ENCODE measurements around the gene TBX4.
"Not testable (repeated sequence)": the region's sequence is repeated elsewhere in the genome, so short reads cannot be mapped to it uniquely, and the experiment has no call there.

TBX4 gene

DNA sequence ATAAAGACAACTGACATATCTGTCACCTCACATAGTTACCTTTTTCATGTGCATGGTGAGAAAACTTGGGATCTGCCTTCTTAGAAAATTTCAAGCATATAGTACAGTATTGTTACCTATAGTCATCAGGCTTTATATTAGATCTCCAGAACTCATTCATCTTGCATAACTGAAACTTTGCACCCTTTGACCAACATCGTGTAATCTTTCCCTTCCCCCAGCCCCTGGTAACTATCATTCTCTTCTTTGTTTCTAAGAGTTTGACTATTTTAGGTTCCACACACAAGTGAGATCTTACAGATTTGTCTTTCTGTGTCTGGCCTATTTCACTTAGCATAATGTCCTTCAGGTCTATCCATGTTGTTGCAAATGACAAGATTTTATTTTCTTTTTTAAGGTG is 22.9 kb upstream of the TBX4 start:
- no peak for DNase-seq (ENCODE audit: low spot score)

DNA sequence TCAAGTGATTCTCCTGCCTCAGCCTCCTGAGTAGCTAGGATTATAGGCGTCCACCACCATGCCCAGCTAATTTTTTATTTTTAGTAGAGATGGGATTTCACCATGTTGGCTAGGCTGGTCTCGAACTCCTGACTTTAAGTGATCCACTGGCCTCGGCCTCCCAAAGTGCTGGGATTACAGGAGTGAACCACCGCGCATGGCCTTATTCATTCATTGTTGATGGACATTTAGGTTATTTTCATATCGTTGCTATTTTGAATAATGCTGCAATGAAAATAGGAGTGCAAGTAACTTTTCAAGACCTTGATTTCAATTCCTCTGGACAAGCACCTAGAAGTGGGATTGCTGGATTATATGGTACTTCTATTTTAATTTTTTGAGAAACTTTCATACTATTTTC is 22.4 kb upstream of the TBX4 start:
- not testable (repeated sequence) for DNase-seq (ENCODE audit: low spot score)

DNA sequence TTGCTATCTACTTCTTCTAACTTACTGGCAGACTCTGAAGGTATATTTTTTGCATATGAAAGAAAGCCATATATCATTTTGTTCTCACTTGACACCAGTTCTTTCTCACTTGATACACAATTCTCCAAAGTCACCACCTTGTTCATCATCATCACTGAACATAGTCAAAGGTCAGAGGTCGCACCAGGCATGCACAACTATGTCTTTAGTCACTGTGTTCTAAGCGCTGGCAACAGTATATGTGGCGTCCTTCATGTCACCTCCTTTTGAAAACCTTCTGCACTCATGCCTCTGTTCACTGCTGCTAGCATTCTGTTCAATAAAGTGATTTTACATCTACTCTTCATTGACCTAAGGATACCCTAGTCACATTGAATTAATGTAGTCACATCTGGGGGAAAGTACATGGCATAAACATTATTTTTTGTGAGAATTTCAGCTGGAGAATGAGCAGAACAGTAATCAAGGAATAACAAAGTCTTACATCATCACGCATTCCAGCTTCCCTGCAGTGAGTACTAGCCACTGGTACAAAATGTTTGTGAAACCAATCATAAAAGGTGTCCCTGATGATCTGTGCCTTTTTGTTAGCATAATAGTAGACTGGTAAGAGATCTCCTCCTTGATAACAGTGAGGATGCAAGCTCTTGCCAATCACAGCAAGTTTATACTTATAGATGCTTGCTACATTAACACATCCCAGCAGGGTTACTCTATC is 20.5 kb upstream of the TBX4 start:
- DNase-seq (ENCODE audit: low spot score) = no peak

DNA sequence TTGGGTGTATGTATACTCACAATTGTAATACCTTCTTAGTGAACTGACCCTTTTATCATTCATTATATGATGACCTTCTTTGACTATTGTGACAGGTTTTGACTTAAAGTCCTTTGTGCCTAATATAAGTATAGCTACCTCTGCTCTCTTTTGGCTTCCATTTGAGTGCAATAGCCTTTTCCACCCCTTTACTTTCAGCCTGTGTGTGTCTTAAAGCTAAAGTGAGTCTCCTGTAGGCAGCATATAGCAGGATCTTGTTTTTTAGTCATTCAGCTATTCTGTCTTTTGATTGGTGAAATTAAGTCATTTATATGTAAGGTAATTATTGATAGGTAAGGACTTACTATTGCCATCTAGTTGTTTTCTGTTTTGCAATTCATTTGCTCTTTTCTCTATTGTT is 15.9 kb upstream of the TBX4 start:
- no peak for DNase-seq (ENCODE audit: low spot score)

DNA sequence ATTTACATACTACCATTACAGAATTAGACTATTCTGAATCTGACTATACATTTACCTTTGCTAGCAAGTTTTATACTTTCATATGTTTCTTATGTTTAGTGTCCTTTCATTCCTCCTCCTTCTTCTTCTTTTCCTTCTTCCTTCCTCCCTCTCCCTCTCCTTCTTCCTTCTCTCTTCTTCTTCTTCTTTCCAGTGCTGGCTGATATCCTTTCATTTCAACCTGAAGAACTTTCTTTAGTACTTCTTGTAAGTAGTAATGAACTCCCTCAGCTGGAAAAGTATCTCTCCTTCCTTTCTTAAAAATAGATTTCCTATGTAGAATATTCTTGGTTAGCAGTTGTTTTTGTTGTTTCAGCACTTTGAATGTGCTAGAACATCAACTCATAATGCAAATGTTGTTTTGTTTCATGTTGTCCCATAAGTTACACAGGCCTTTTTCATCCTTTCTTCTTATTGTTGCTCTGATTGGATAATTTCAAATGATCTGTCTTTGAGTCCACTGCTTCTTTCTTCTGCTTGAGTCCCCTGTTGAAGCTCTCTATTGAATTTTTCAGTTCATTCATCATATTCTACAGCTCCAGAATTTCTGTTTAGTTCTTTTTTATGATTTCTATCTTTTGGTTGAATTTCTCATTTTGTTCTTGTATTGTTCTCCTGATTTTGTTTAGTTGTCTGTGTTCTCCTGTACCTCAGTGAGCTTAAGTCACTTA is 15.1 kb upstream of the TBX4 start:
- DNase-seq (ENCODE audit: low spot score) = no peak

DNA sequence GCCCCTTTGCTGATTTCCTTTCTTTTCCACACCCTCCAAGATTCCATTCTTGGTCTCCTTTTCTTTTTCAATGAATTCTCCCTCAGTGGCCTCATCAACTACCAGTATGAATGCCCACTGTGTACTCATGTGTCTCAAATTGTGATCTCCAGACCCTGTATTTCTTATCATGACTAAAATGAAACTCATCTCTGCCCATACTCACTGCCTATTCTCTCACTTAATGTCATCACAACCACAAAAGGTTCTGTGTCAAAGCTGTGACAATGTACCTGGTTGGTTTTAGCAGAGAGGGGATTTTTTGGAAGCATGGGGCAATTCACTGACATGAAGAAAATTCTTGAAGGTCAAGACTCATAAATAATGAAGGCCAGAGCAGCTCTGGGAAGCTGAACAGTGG is 11.5 kb upstream of the TBX4 start:
- DNase-seq (ENCODE audit: low spot score) = no peak

DNA sequence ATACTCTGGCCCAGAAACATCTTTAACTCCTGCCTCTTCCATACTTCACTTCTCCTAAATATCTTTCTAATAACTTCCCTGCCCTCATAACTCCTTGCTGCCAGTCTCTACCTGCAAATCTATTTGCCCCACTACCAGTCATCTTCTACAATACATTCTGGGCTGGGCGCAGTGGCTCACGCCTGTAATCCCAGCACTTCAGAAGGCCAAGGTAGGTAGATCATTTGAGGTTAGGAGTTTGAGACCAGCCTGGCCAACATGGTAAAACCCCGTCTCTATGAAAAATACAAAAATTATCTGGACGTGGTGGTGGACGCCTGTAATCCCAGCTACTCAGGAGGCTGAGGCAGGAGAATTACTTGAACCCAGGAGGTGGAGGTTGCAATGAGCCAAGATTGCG is 10.7 kb upstream of the TBX4 start:
- not testable (repeated sequence) for DNase-seq (ENCODE audit: low spot score)

DNA sequence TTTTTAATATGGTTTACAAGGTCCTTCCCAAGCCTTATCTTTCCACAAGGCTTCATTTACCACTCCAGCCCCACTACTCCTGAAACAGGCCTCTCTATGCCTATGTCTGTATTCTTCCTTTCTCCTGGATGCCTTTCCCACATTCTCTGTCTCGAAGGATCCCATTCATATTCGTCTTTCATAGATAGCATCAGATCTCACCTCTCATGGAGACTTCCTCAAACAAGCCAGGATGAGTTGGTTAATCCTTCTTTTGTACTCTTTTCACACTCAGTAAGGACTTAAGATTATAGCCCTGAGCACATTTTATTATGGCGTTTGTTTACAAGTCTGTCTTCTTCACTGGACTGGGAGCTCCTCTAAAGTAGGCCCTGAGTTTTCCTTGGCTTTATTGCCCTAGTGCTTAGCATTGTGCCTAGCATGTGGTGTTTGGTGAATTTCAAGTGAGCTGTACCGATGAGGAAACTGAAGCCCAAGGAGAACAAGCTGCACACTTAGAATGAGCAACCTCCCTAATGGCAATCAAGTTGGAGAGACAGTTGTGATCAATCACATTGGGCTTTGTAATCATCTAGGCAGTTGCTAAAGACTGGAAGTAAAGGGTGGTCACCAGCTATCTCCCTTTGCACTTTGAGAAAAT is 10.0 kb upstream of the TBX4 start:
- no peak for DNase-seq (ENCODE audit: low spot score)

DNA sequence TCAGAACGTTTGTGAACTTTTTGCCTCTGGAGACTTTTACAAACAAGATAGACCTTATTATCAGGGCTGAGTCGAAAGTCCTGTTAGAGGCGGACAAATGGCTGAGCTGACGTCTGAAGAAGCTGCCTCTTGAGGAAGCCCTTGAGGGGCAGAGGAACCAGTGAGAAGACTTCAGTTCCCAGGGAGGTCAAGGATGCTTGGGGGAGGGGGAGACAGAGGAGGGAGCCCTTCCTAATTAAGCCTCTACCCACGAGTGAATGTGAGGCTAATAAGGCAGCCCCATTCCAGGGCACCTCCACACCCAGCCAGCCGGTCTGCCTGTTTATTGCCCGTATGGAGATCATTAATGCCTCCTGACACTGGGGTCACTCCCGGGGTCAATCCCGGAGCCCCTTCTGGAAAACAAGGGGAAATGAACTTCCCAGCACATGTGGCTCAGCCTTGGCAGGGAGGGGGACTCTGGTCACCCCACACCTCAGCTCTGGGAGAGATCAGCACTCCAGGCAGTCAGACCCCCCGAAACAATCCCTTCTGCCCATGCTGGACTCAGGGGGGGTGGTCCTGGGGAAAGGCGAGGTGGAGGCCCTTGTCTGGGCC is 9.2 kb upstream of the TBX4 start:
- no peak for DNase-seq (ENCODE audit: low spot score)

DNA sequence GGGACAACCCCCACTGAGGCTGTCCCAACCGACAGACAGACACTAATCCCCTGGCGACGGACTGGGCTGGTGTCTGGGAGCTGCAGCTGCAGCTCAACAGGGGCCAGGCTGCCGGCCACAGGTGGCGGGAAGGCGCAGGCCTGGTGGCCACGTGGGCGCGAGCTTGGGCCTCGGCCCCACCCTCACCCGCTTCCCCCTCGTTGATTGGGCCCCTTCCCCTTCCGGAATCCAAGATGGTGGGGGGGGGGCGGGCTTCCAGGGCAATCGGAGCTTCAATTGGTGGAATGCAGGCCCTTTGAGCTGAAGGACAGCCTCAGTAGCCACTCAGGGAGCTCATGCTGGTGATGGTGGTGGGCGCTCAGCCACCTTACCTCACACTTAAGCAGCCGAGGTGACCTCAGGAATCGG is 8.7 kb upstream of the TBX4 start:
- DNase-seq (ENCODE audit: low spot score) = no peak

DNA sequence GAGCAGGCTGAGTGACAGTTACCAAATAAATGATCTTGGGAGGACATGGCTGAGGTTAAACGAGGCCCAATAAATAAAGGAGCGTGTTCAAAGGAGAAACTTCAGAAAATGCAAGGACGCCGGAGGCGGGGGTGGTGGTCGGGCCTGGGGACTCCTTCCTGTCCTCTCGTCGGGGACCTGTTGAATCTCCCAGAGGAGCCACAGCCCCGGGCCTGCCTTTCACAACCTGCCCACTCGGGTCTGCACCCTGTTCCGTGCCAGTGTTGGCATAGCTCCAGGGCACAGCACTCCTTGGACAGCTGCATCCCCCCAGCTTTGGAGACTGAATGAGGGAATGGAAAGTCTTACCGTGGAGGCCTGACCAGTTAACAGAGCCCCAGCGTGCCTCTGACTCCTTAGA is 8.1 kb upstream of the TBX4 start:
- DNase-seq (ENCODE audit: low spot score) = no peak

DNA sequence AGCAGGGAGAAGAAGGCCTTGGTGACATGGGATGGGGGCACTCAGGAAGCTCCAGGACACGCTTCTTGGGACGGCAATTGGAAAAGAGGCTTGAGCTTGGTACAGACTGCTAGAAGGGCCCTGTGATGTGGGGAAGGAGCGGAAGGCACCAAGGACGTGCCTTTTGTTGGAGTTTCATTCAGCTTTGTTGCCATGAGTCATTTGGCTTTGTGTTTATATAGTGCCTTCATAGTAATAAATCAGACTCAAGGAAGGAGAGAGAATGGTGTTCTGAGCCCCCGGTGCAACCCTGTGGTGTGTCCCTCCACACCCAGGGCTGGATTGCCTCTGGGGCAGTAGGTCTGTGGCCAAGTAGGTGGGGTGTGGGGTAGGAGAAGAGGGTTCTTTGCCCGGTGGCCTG is 7.4 kb upstream of the TBX4 start:
- DNase-seq (ENCODE audit: low spot score) = peak; percentile 16

DNA sequence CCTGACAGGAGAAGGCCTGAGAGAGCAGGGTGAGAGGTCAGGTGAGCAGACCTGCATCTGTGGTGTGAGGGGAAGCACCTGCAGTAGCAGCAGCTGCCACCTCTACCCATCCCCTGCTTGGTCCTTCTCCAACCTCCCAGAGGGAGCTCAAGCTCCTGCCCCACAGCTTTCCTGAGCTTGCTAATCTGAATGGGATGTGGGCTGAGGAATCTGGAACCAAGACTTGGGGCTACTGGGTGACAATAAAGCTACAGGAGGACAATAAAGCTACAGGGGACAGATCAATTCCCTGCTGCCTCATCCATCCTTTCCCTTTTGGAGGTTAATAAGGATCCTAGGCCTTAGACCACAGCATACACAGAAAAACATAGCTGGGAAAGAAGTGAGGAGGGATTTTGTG is 4.9 kb upstream of the TBX4 start:
- no peak for DNase-seq (ENCODE audit: low spot score)

DNA sequence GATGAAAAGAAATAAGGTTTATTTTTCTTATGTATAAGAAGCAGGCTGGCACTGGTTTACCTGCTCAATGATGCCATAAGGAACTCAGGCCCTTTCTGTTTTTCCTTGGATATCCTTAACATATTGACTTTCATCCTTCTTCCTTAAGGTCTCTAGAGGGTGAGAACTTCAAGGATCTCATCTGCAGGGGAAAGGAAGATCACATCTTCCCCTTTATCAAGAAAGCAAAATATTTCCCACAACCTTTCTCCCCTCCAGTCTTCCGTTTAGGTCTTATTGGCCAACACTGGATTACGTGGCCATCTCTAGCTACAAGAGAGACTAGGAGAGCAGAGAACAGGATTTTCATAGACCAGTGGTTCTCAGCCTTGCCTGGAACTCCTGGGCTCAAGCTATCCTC is 4.2 kb upstream of the TBX4 start:
- DNase-seq (ENCODE audit: low spot score) = no peak

DNA sequence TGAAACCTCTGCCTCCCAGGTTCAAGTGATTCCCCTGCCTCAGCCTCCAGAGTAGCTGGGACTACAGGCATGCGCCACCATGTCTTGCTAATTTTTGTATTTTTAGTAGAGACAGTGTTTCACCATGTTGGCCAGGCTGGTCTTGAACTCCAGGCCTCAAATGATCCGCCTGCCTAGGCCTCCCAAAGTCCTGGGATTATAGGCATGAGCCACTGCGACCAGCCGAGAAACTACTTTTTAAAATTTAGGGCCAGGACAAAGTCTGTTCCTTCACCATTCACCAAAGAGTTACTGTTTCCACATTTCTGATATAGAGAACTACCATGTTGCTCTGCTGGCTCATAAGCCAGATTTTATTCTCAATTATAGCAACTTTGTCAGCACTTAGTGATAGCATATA is 3.1 kb upstream of the TBX4 start:
- not testable (repeated sequence) for DNase-seq (ENCODE audit: low spot score)

DNA sequence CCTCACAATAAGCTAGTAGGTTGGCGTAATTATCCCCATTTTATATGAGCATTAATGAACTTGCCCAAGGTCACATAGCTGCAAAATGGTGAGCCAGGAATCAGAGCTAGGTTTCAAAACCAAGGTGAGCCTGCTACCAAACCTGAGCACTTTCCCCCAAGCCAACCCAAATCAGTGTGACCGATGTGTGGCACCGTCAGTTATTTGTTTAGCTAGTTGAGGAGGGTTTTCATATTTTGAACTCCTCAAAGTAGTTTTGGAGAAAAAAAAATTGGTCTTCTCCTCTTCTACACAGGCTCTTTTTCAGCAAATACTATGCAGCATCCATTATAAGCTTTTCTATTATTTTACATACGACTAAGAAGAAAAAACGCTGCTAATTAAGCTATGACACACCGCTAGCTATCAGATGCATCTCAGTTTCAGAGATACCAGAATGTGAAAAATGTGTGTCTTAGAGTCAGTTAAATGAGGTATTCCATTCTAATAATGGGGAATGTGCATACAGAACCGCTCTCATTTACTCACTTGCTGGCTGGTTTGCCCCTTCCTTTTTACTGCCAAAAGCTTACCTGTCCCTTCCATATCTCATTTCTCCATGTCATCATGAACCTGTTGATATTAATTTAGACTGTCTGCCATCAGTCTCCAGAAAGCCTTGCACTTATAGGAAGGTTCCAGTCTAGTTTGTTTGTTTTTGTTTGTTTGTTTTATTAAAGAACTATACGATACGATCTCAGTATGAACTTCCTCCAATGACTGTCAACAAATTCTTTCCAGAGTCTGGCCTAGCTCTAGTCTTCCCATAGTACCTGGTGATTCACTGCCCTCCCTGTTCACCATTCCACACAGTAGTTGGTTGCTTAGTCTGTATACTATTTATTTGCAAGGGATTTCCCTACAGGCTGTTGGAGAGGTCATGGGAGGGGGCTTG is 2.2 kb upstream of the TBX4 start:
- DNase-seq (ENCODE audit: low spot score) = peak; percentile 40

DNA sequence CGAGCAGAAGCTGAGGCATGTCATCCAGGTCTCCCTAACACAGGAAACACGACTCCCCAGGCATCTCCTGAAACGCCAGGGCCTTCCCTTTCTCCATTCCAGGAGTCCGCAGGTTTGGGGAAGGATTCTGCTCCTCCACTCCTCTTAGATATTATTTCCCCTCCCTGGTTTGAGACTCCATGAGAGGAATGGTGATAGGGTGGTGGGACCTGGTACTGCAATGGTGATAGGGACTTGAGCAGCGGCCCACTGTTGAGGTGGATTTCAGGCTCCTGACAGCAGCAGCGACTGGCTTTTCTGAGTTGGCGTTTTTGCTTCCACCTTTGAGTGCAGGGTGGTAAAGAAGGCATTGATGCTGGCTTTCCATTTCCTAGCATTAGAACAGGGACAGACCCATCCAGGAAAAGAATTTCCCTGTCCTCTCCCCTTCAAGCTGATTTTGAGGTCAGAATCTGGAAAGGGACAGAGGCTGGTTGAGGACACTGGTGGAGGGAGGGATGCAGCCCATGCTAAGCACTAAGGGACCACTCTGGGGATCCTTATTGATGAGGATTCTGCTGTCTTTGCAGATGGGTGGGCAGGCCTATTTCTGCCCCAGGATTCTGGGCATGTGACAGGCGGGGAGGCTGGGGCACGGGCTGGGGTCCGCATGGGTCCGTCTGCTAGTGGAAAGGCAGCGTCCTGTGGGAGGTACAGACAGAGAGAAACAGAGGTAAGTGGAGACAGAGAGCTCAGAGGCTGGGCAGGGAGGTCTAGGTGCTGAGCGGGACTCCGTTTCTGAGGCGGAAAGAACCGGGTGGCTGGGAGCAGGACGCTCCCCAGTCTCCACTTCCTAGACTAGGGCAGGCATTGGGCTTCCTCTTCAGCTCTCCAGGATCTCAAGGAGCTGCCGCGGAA is 1.3 kb upstream of the TBX4 start:
- no peak for DNase-seq (ENCODE audit: low spot score)

DNA sequence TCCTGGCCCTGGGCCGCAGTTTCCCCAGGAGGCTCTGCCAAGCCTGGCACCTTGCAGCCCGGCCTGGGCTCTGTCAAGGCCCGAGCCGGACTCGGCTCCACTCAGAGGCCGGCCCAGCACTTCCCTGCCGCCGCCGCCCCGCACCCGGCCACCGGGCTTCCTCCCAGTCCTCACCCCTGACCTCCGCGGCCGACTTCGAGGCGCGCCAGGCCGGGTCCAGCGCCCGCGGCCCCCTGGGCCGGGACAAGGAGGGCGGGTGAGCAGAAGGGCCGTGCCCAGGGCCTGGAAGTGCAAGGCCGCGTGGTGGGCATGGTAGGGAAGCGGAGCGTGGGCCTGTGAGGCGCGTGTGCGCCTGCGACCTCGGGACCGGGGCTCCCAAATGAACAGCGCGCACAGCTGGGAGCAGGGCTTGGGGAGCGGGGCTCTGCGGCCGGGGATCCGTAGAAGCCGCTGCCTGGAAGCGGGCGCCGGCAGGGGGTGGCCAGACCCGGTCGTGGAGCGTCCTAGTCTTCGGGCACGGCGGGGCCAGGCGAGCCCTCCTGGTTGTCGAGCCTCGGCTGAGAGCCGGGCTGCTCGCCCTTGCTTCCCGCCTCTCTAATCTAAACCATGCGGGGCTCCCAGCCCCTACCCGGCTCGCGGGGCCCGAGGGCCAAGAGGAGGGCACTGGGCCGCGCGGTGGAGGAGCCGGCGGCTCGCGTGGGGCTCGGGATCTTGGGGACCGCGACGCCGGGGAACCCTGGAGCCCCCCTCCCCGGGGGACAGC is 503 bp upstream of the TBX4 start:
- no peak for DNase-seq (ENCODE audit: low spot score)

DNA sequence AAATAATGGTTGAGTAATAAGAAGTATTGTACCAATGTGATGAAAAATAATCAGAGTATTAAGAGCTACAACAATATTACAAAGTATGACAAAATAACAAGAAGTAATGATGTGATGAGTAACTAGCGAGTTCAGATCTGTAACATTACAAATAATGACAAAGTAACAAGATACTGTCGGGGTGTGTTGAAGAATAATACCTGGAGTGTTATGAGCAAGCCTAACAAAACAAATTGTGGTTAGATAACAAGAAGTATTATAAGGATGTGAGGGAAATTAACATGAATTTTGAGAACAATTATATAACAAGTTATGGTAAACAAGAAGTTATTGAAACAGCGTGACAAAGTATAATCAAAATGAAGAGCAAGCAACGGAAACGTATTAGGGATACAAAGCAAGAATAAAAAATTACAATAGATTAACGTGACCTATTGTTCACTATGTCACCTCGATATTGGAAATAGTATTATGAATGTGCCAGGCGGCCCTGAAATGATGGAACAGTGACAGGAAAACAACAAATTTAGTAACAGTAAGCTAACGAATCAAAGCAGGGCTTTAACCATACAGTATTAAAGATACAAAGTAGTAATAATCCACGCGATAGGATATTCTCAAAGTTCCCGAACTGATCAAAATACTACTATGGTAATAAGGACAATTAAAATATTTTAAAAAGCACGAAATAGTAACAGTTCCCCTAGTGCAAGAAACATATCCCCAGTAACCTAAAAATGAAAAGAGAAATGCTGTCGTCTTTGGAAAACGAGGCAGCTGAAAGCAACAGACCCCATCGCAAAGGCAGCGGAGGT is 1.6 kb downstream of the TBX4 start:
- no peak for DNase-seq (ENCODE audit: low spot score)

Data from LoVo (cell line).